Measurements from ENCODE around the gene MYH7B. TPM values are rescaled to one million over a fixed set of nuclear protein-coding genes. Genes with fewer than 3 reads are reported as not detected.

The MYH7B gene
- total RNA-seq, 2 experiments from 2014 or later, result 0.70 to 0.79 TPM

GRCh38 chr20:34923414-34923813 lies 32.3 kb upstream of the MYH7B start:
- Histone ChIP-seq H3K4me2 (ENCODE audit: low read length) (no peak overlapping the region), H3K9me3 (ENCODE audit: low read length) (no peaks in the 10 kb centered on the region), H3K9me2 (ENCODE audit: insufficient read depth, low read length) (no peaks in the 10 kb centered on the region), H3K36me3 (ENCODE audit: insufficient read depth, low read length) (peaks cover 22% of the 10 kb centered on the region; the same call in 1 of the 2 replicates), H3K79me2 (ENCODE audit: insufficient read depth, low read depth, low read length) (no peaks in the 10 kb centered on the region), H3K27ac (ENCODE audit: low read depth, low read length, poor library complexity, severe bottlenecking) (no peak overlapping the region), H4K20me1 (ENCODE audit: insufficient read depth, low read length) (no peaks in the 10 kb centered on the region), H3K4me3 (ENCODE audit: low read depth, low read length, poor library complexity, severe bottlenecking) (no peak overlapping the region), H2AFZ (ENCODE audit: low read length) (no peak overlapping the region), H3K4me1 (ENCODE audit: insufficient read depth, low read length, poor library complexity, severe bottlenecking) (peaks cover 15% of the 10 kb centered on the region)
- ChIA-PET CTCF (ENCODE audit: unreplicated experiment) (no interaction called here), POLR2A (no interaction called here)
- no peak for DNase-seq (ENCODE audit: low spot score)
- intact Hi-C loops (cut with micrococcal nuclease; ENCODE audit: unreplicated experiment), result no loop called here
- TF ChIP-seq CTCF (conservative IDR thresholded peaks at IDR 0.05; ENCODE audit: low read length) (no peak), EZH2phosphoT487 (IDR thresholded peaks at IDR 0.05; ENCODE audit: borderline replicate concordance, low read depth, low read length) (no peak)
- BruUV-seq (replicated peaks), result no TSS peak

- intact Hi-C loops (cut with micrococcal nuclease; ENCODE audit: unreplicated experiment), result no loop called here
- peaks cover 40% of the 10 kb centered on the region; the same call in 1 of the 2 replicates for H3K36me3 ChIP-seq (ENCODE audit: insufficient read depth, low read length)
Measured at GRCh38 chr20:34925341-34925740, 30.3 kb upstream of the MYH7B start.

More at GRCh38 chr20:34925341-34925740, 30.3 kb upstream of the MYH7B start:
- H3K79me2 ChIP-seq (ENCODE audit: insufficient read depth, low read depth, low read length), result no peaks in the 10 kb centered on the region
- CTCF ChIA-PET (ENCODE audit: unreplicated experiment), result no interaction called here
- POLR2A ChIA-PET, result no interaction called here
- TF ChIP-seq CTCF (conservative IDR thresholded peaks at IDR 0.05; ENCODE audit: low read length) (no peak), EZH2phosphoT487 (IDR thresholded peaks at IDR 0.05; ENCODE audit: borderline replicate concordance, low read depth, low read length) (no peak)
- H3K4me1 ChIP-seq (ENCODE audit: insufficient read depth, low read length, poor library complexity, severe bottlenecking), result peaks cover 15% of the 10 kb centered on the region
- DNase-seq (ENCODE audit: low spot score), result no peak
- H3K4me2 ChIP-seq (ENCODE audit: low read length), result no peak overlapping the region
- no peak overlapping the region for H2AFZ ChIP-seq (ENCODE audit: low read length)
- H4K20me1 ChIP-seq (ENCODE audit: insufficient read depth, low read length), result no peaks in the 10 kb centered on the region
- BruUV-seq (replicated peaks), result no TSS peak
- H3K4me3 ChIP-seq (ENCODE audit: low read depth, low read length, poor library complexity, severe bottlenecking), result no peak overlapping the region
- no peak overlapping the region for H3K27ac ChIP-seq (ENCODE audit: low read depth, low read length, poor library complexity, severe bottlenecking)
- H3K9me2 ChIP-seq (ENCODE audit: insufficient read depth, low read length), result no peaks in the 10 kb centered on the region
- no peaks in the 10 kb centered on the region for H3K9me3 ChIP-seq (ENCODE audit: low read length)
